HG03064 (cell line): Measurements from ENCODE around the gene GIPR.
A peak's percentile ranks its signal among the peaks of the same experiment; 100 is the strongest.
"Not testable (repeated sequence)": the region's sequence is repeated elsewhere in the genome, so short reads cannot be mapped to it uniquely, and the experiment has no call there.

ENCODE experiments used
- ATAC-seq: cut with Tn5 transposase; IDR thresholded peaks from one replicate; pipeline ENCODE4 v1.9.1; 2021; ENCODE audit warnings: low read depth; ENCODE audit not compliant: unreplicated experiment

GIPR gene

GRCh38 chr19:45667620-45668341 is at the start of gene GIPR:
Gene GIPR (plus strand): TSS chr19:45668221. CDS start chr19:45669521, 1,300 bp downstream.
- no peak for ATAC-seq

- ATAC-seq: no peak
These were observed 46.6 kb upstream of the GIPR start for GRCh38 chr19:45621389-45621788.

GRCh38 chr19:45621976-45622503 is 46.0 kb upstream of the GIPR start:
- ATAC-seq: no peak

GRCh38 chr19:45623984-45624383 is 44.0 kb upstream of the GIPR start:
- no peak for ATAC-seq

GRCh38 chr19:45628219-45628618 is 39.8 kb upstream of the GIPR start:
- ATAC-seq: not testable (repeated sequence)

- no peak for ATAC-seq
These were observed 38.3 kb upstream of the GIPR start for GRCh38 chr19:45629704-45630103.

GRCh38 chr19:45630463-45630862 is 37.6 kb upstream of the GIPR start:
- ATAC-seq: no peak

- no peak for ATAC-seq
These were observed 35.4 kb upstream of the GIPR start for GRCh38 chr19:45632468-45633196.

- ATAC-seq: no peak
These were observed 31.7 kb upstream of the GIPR start for GRCh38 chr19:45636275-45636674.

- ATAC-seq: no peak
These were observed 31.1 kb upstream of the GIPR start for GRCh38 chr19:45636902-45637301.

- ATAC-seq: no peak
These were observed 29.9 kb upstream of the GIPR start for GRCh38 chr19:45637890-45638667.

GRCh38 chr19:45638930-45639729 is 28.9 kb upstream of the GIPR start, which contains the start of gene EML2:
Gene EML2 (minus strand): TSS chr19:45639397. CDS start chr19:45639376, 21 bp downstream.
- ATAC-seq: no peak

- no peak for ATAC-seq
These were observed 27.2 kb upstream of the GIPR start for GRCh38 chr19:45640849-45641273.

- ATAC-seq: peak; percentile 18
These were observed 26.5 kb upstream of the GIPR start for GRCh38 chr19:45641274-45642105.

GRCh38 chr19:45643024-45643926 is 24.7 kb upstream of the GIPR start:
- peak; percentile 26 for ATAC-seq

- ATAC-seq: no peak
These were observed 23.9 kb upstream of the GIPR start for GRCh38 chr19:45643927-45644771.

GRCh38 chr19:45645068-45645630 is 22.9 kb upstream of the GIPR start:
- no peak for ATAC-seq
